Heart left ventricle (tissue), 13 donors: Measurements from ENCODE around the gene IGF2R.

Source experiments
- CTCF ChIP-seq, 12 donors: fragments of 200-600 bp; sonication (generic) in 4 of 12; IDR thresholded peaks; one replicate each; pipeline versions ENCODE4 v1.5.0 to v1.8.0; 2018 to 2022; ENCODE audit warnings: antibody characterized with exemption in 12 of 12, mild to moderate bottlenecking in 5 of 12
- POLR2A ChIP-seq, 2 donors: fragments of 450-650 bp; IDR thresholded peaks; one replicate each; pipeline ENCODE4 v1.6.1; 2017; ENCODE audit warnings: antibody characterized with exemption in 2 of 2, mild to moderate bottlenecking in 2 of 2, moderate library complexity in 2 of 2
- donor health status: ischemic (EF 13 %, LVEDD 7.1; RV severe dilation, severe dysfunction).
- donor health status: DM: no; HTN: yes; CAD: no.
- donor health status: DM: no; HTN: no; CAD: no.
- donor health status: ischemic (EF 25% LVEDD 6.9; RV normal size, moderate dysfunction).
- donor health status: ischemic (EF 25% LVEDD 5.7; RV mildly dilated, moderate dysfunction).
- donor health status: ischemic (EF 35%, LVEDD 5.7; RV mildly dilated, moderate dysfunction).
- donor health status: nonischemic (EF 11% LVEDD 7.7; RV severe dilation, severe dysfunction).
- donor health status: DM: yes; HTN: yes; CAD: no.
- donor health status: PGD.
- donor health status: ischemic (EF 29% LVEDD 5.4; RV normal size, mild dysfunction).
- donor health status: nonischemic (EF 23%, LVEDD 6.1; RV moderate dilation, normal function).

DNA sequence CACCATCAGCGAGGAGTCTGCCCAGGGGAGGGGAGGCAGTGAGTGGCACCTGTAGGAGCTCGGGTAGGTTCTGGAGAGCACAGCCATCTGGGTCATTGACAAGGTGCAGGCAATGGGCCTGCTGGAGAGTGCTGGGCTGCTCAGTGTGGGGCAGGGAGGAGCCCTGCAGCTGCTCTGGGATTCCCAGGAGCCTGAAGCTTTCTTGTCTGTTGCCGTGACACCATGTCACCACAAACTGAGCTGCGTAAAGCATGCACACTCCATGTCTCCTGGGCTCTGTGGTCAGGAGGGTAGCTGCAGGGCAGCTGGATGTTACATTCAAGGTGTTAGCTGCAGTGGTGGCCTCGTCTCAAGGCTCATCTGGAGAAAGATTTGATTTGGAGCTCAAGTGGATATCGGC is 148.3 kb downstream of the IGF2R start:
- TF ChIP-seq CTCF (IDR thresholded peaks at IDR 0.05): no peak
- TF ChIP-seq POLR2A (IDR thresholded peaks at IDR 0.05): no peak
